BLaER1 treated with 17β-estradiol and CSF1 and Interleukin-3, amounts not matched to agents 10 nM and 100 nM (cell line): ENCODE data around the gene GARNL3.

ENCODE experiments used
- H3K27ac ChIP-seq, 11 experiments: shearing (Covaris generic); formaldehyde crosslinking; 2 replicates each; pipeline ENCODE4 v1.8.1; 2022
- H3K27me3 ChIP-seq, 11 experiments: shearing (Covaris generic); formaldehyde crosslinking; 2 replicates each; pipeline ENCODE4 v1.8.1; 2022
- H3K36me3 ChIP-seq, 11 experiments: shearing (Covaris generic); formaldehyde crosslinking; 2 replicates each; pipeline ENCODE4 v1.8.1; 2022
- H3K4me1 ChIP-seq, 10 experiments: shearing (Covaris generic); formaldehyde crosslinking; 2 replicates each; pipeline ENCODE4 v1.8.1; 2022
- H3K4me2 ChIP-seq, 11 experiments: shearing (Covaris generic); formaldehyde crosslinking; 2 replicates each; pipeline ENCODE4 v1.8.1; 2022
- H3K4me3 ChIP-seq, 10 experiments: shearing (Covaris generic); formaldehyde crosslinking; 2 replicates each; pipeline ENCODE4 v1.8.1; 2022
- H3K9ac ChIP-seq, 11 experiments: shearing (Covaris generic); formaldehyde crosslinking; 2 replicates each; pipeline ENCODE4 v1.8.1; 2022
- H3K9me3 ChIP-seq, 11 experiments: shearing (Covaris generic); formaldehyde crosslinking; replicated peaks in 1 of 11; 2 replicates each; pipeline ENCODE4 v1.8.1; 2022
- H4K20me1 ChIP-seq, 11 experiments: shearing (Covaris generic); formaldehyde crosslinking; 2 replicates each; pipeline ENCODE4 v1.8.1; 2022
- Cebpa-rat ChIP-seq, 11 experiments: shearing (Covaris generic); IDR thresholded peaks; 2 replicates each; pipeline ENCODE4 v1.8.1; 2022

The GARNL3 gene

DNA sequence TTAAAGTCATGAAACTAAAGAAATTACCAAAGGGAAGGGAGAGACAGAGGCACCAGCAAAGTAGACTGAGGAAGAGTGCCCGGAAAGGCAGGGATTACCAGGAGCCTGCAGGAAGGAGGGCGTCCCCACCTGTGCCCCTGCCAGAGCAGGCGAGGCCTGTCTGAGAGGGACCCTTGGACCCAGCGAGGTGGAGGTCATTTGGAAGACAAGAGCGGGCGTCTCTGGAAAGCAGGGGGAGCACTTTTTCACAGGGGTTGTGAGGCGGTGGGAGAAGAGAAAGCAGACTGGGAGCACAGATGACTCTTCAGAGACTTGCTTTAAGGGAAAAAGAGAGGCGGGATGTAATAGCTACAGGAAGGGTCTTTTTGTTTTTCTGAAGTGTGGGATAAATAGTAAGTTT is 104.9 kb downstream of the GARNL3 start:
- Histone ChIP-seq H3K27me3 (no peaks in the 10 kb centered on the region), H4K20me1 (no peaks in the 10 kb centered on the region), H3K9ac (no peak overlapping the region; a peak in 1 of 22 replicates), H3K36me3 (no peaks in the 10 kb centered on the region), H3K4me1 (peaks cover 0 to 29% (median 0%) of the 10 kb centered on the region in 10 experiments; a peak in 7 of 20 replicates), H3K27ac (peak overlapping the region in 2 of 11 experiments; percentile 11 to 50; a peak in 2 of 22 replicates), H3K4me2 (peak overlapping the region in 3 of 11 experiments; percentile 69 to 79 (median 77); a peak in 7 of 22 replicates), H3K4me3 (no peak overlapping the region), H3K9me3 (no peaks in the 10 kb centered on the region)
- TF ChIP-seq Cebpa-rat (IDR thresholded peaks at IDR 0.05) = no peak

GRCh38 chr9:127370147-127370579 is 105.6 kb downstream of the GARNL3 start:
- TF ChIP-seq Cebpa-rat (IDR thresholded peaks at IDR 0.05) = no peak
- no peaks in the 10 kb centered on the region for H3K9me3 ChIP-seq
- H3K4me3 ChIP-seq = no peak overlapping the region
- H3K9ac ChIP-seq = no peak overlapping the region
- no peaks in the 10 kb centered on the region for H3K36me3 ChIP-seq
- peak overlapping the region in 4 of 11 experiments; percentile 18 to 79 (median 73); a peak in 6 of 22 replicates for H3K4me2 ChIP-seq
- H3K4me1 ChIP-seq = peaks cover 0 to 25% (median 0%) of the 10 kb centered on the region in 10 experiments; a peak in 7 of 20 replicates
- no peak overlapping the region; a peak in 1 of 22 replicates for H3K27ac ChIP-seq
- H4K20me1 ChIP-seq = no peaks in the 10 kb centered on the region
- H3K27me3 ChIP-seq = no peaks in the 10 kb centered on the region

- Histone ChIP-seq H3K27me3 (no peaks in the 10 kb centered on the region), H3K36me3 (no peaks in the 10 kb centered on the region), H3K9ac (no peak overlapping the region), H3K4me2 (peak overlapping the region in 2 of 11 experiments; percentile 77 to 79; a peak in 5 of 22 replicates), H4K20me1 (no peaks in the 10 kb centered on the region), H3K9me3 (no peaks in the 10 kb centered on the region), H3K4me1 (peaks cover 0 to 25% (median 0%) of the 10 kb centered on the region in 10 experiments; a peak in 7 of 20 replicates), H3K4me3 (no peak overlapping the region), H3K27ac (no peak overlapping the region; a peak in 1 of 22 replicates)
- no peak for TF ChIP-seq Cebpa-rat (IDR thresholded peaks at IDR 0.05)
Observed at GRCh38 chr9:127370672-127371648, 106.4 kb downstream of the GARNL3 start.

DNA sequence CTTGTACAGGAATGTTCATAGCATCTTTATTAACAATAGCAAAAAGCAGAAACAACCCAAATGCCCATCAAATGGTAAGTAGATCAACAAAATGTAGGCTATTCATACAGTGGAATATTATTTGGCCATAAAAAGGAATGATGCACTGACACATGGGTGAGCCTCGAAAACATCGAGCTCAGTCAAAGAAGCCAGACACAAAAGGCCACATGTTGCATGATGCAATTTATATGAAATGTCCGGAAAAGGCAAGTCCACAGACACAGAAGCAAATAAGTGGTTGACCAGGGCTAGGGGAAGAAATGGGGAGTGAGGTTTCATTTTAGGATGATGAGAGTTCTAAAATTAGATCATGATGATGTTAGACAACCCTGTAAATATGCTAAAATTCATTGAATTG is 115.9 kb downstream of the GARNL3 start:
- Histone ChIP-seq H3K27me3 (peaks cover 10 to 25% (median 19%) of the 10 kb centered on the region in 11 experiments; a peak in 21 of 22 replicates), H3K4me1 (no peaks in the 10 kb centered on the region), H4K20me1 (peaks cover 0 to 14% (median 0%) of the 10 kb centered on the region in 11 experiments; a peak in 4 of 22 replicates), H3K4me2 (no peak overlapping the region), H3K4me3 (no peak overlapping the region), H3K9me3 (peaks cover 9 to 29% (median 20%) of the 10 kb centered on the region in 11 experiments), H3K27ac (no peak overlapping the region), H3K36me3 (no peaks in the 10 kb centered on the region), H3K9ac (no peak overlapping the region)
- TF ChIP-seq Cebpa-rat (IDR thresholded peaks at IDR 0.05) = no peak

- no peak for TF ChIP-seq Cebpa-rat (IDR thresholded peaks at IDR 0.05)
- H3K9me3 ChIP-seq = peaks cover 9 to 29% (median 20%) of the 10 kb centered on the region in 11 experiments
- H4K20me1 ChIP-seq = peaks cover 0 to 19% (median 0%) of the 10 kb centered on the region in 11 experiments; a peak in 6 of 22 replicates
- no peaks in the 10 kb centered on the region for H3K36me3 ChIP-seq
- H3K4me3 ChIP-seq = no peak overlapping the region
- no peak overlapping the region for H3K9ac ChIP-seq
- peaks cover 27 to 46% (median 37%) of the 10 kb centered on the region in 11 experiments for H3K27me3 ChIP-seq
- H3K4me2 ChIP-seq = no peak overlapping the region
- no peak overlapping the region for H3K27ac ChIP-seq
- peaks cover under 1 to 17% (median 7%) of the 10 kb centered on the region in 10 experiments; a peak in 15 of 20 replicates for H3K4me1 ChIP-seq
Observed at GRCh38 chr9:127382541-127382940, 118.0 kb downstream of the GARNL3 start.

GRCh38 chr9:127384016-127384730 is 119.6 kb downstream of the GARNL3 start:
- H3K9me3 ChIP-seq = peaks cover 1 to 13% (median 8%) of the 10 kb centered on the region in 11 experiments
- peaks cover 27 to 62% (median 43%) of the 10 kb centered on the region in 11 experiments for H3K27me3 ChIP-seq
- TF ChIP-seq Cebpa-rat (IDR thresholded peaks at IDR 0.05) = no peak
- peaks cover 0 to 32% (median 4%) of the 10 kb centered on the region in 11 experiments; a peak in 11 of 22 replicates for H4K20me1 ChIP-seq
- no peak overlapping the region for H3K4me2 ChIP-seq
- peaks cover 17 to 32% (median 23%) of the 10 kb centered on the region in 10 experiments for H3K4me1 ChIP-seq
- no peak overlapping the region for H3K9ac ChIP-seq
- no peak overlapping the region for H3K4me3 ChIP-seq
- no peaks in the 10 kb centered on the region for H3K36me3 ChIP-seq
- no peak overlapping the region for H3K27ac ChIP-seq

DNA sequence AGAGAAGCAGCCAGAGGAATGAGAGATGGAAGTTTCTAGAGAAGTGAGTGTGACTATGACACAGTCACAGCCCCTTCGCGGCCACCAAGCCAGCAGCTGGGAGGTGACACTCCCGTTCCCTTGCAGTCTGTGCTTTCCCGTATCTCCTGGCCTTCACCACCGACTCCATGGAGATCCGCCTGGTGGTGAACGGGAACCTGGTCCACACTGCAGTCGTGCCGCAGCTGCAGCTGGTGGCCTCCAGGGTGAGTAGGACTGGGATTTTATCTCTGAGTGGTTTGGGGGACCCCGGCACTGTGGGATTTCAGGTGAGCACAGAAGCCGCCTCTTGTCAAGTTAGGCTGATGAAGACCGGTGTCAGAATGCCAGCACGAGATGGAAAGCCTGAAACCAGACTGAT is 120.3 kb downstream of the GARNL3 start:
- peaks cover 17 to 39% (median 30%) of the 10 kb centered on the region in 10 experiments for H3K4me1 ChIP-seq

DNA sequence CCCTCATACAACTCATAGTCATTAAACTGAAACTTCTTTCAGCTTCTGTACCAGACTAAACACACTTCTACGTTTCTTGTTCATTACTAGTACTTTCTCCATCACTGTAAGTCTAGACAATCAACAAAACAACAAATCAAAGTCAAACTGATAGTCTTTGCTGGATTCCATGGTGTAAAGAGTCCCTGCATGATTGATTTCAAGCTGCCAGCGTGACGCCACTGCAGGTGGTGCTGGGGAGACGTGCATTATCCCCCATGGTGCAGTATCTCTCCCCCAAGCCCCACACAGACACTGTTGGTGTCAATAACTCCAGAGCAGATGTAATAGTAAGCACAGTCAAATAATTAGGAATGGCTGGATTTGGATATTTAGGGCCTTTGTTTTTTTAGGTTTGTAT is 121.7 kb downstream of the GARNL3 start:
- H3K27ac ChIP-seq = no peak overlapping the region
- TF ChIP-seq Cebpa-rat (IDR thresholded peaks at IDR 0.05) = no peak

More for the DNA sequence above, 120.3 kb downstream of the GARNL3 start:
- peaks cover 0 to 32% (median 4%) of the 10 kb centered on the region in 11 experiments; a peak in 11 of 22 replicates for H4K20me1 ChIP-seq
- no peak overlapping the region for H3K27ac ChIP-seq
- TF ChIP-seq Cebpa-rat (IDR thresholded peaks at IDR 0.05) = no peak
- no peak overlapping the region for H3K9ac ChIP-seq
- no peak overlapping the region for H3K4me3 ChIP-seq
- H3K9me3 ChIP-seq = peaks cover 0 to 6% (median under 1%) of the 10 kb centered on the region in 11 experiments; a peak in 9 of 22 replicates
- no peaks in the 10 kb centered on the region for H3K36me3 ChIP-seq
- no peak overlapping the region for H3K4me2 ChIP-seq
- peaks cover 32 to 70% (median 51%) of the 10 kb centered on the region in 11 experiments for H3K27me3 ChIP-seq

More for the DNA sequence above, 121.7 kb downstream of the GARNL3 start:
- H3K27me3 ChIP-seq = peaks cover 36 to 80% (median 62%) of the 10 kb centered on the region in 11 experiments
- peaks cover 0 to 32% (median 4%) of the 10 kb centered on the region in 11 experiments; a peak in 11 of 22 replicates for H4K20me1 ChIP-seq
- no peaks in the 10 kb centered on the region for H3K9me3 ChIP-seq
- H3K4me1 ChIP-seq = peaks cover 17 to 50% (median 40%) of the 10 kb centered on the region in 10 experiments
- no peak overlapping the region for H3K4me3 ChIP-seq
- peak overlapping the region in 6 of 11 experiments; percentile 11 to 78 (median 35); a peak in 6 of 22 replicates for H3K4me2 ChIP-seq
- H3K9ac ChIP-seq = no peak overlapping the region
- H3K36me3 ChIP-seq = no peaks in the 10 kb centered on the region
